Esophagus muscularis mucosa (tissue), 3 donors: ENCODE data around the gene HOXA4.

ENCODE experiments used
- CTCF ChIP-seq, 3 experiments: fragments of 200-600 bp in 2 of 3; fragments of 450-650 bp in 1 of 3; sonication (generic) in 2 of 3; IDR thresholded peaks; one replicate each; pipeline ENCODE4 v1.5.1; 2017 to 2019; ENCODE audit warnings: antibody characterized with exemption in 3 of 3, mild to moderate bottlenecking in 2 of 3, moderate library complexity in 1 of 3
- POLR2A ChIP-seq: fragments of 450-650 bp; IDR thresholded peaks from one replicate; pipeline ENCODE4 v1.6.1; 2017; ENCODE audit warnings: antibody characterized with exemption, moderate library complexity, mild to moderate bottlenecking, low read depth
- POLR2AphosphoS5 ChIP-seq, 2 donors: sonication (generic); formaldehyde crosslinking; IDR thresholded peaks; one replicate each; pipeline ENCODE4 v1.6.1; 2017; ENCODE audit warnings: antibody characterized with exemption in 2 of 2

GRCh38 chr7:27147199-27148030 is 16.9 kb upstream of the HOXA4 start, which contains the start of gene HOXA6:
- no peak for TF ChIP-seq CTCF (IDR thresholded peaks at IDR 0.05)
- no peak for TF ChIP-seq POLR2A
- no peak for TF ChIP-seq POLR2AphosphoS5 (IDR thresholded peaks at IDR 0.05)
